ENCODE measurements around the gene ETNK2.

Gene ETNK2

GRCh38 chr1:204194771-204195170, 42.9 kb upstream of the ETNK2 start:
- H3K4me3 ChIP-seq (ENCODE audit: low read depth, low read length), result no peak overlapping the region
- TF ChIP-seq, protein P1, sequence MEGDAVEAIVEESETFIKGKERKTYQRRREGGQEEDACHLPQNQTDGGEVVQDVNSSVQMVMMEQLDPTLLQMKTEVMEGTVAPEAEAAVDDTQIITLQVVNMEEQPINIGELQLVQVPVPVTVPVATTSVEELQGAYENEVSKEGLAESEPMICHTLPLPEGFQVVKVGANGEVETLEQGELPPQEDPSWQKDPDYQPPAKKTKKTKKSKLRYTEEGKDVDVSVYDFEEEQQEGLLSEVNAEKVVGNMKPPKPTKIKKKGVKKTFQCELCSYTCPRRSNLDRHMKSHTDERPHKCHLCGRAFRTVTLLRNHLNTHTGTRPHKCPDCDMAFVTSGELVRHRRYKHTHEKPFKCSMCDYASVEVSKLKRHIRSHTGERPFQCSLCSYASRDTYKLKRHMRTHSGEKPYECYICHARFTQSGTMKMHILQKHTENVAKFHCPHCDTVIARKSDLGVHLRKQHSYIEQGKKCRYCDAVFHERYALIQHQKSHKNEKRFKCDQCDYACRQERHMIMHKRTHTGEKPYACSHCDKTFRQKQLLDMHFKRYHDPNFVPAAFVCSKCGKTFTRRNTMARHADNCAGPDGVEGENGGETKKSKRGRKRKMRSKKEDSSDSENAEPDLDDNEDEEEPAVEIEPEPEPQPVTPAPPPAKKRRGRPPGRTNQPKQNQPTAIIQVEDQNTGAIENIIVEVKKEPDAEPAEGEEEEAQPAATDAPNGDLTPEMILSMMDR (IDR thresholded peaks at IDR 0.05; ENCODE audit: low read depth, low read length), result no peak

DNA sequence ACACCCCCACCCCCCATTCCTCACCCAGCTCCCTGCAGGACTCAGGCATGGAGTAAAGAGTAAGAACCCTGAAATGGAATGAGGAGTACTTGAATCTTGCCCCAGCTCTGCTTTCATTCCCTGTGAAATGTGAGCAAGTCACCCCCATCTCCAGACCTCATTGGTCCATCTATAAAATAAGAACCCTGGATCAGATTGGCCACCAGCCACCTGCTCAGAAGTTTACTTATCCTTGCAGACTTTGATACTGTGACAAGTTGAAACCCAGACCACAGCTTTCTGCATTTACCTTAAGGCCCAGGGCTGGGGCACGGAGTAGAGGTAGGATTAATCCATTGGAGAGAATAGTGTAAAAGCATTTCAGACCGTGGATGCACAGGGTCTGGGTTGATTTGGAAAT, 42.2 kb upstream of the ETNK2 start:
- no peak overlapping the region for H3K4me3 ChIP-seq (ENCODE audit: low read depth, low read length)
- TF ChIP-seq, protein P1 (IDR thresholded peaks at IDR 0.05; ENCODE audit: low read depth, low read length), result no peak

DNA sequence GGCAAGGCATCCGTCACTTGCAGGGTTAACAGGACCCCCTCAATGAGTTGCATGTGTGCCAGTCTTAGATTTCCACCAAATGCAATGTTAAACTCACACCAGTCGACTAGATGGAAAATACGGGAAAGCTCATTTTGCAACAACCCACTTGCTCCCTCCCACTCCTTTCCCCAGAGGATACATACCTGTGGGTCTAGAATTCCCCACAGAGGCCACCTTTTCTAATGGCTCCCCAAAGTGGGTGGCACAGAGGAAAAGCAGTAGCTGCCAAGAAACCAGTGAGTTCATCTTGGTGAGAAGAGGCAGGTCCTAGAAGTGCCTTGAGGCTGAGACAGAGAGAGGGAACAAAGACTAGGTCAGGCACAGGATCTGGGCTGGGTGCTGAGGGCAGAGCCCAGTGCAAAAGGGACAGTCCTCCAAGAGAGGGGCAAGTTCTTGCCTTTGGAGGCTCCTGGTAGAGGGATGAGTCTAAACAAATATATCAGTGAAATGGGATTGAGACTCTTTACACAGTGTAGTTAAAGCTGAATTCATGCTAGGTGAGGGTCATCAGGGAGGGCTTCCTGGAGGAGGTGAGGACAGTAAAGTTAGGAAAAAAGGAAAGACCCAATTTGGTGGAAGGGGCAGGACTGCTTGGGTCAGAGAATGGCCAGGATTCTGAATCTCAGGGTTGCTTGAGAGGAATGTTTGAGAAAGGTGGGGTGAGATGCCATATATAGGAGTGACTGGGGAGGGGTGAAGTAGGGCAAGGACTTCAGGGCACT, 40.9 kb upstream of the ETNK2 start:
- TF ChIP-seq, protein P1 (IDR thresholded peaks at IDR 0.05; ENCODE audit: low read depth, low read length), result no peak
- no peak overlapping the region for H3K4me3 ChIP-seq (ENCODE audit: low read depth, low read length)

DNA sequence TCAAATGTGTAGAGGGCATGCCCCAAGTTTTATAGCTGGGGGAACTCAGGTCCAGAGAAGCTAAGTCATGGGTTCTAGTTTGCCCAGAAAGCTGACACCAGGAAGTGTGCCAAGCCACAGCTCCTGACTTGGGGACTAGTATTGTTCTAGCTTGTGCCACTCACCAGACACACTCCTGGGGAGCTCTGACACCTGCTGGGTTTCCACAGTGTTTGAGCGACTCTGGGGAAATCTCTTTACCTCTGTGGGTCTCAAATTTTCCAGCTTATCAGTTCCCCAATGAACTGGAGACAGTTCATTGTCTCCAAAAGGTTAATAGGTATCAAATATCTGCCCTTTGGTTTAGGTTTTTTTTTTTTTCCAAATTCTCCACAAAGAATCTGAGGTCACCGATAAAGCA, 40.2 kb upstream of the ETNK2 start:
- TF ChIP-seq, protein P1 (IDR thresholded peaks at IDR 0.05; ENCODE audit: low read depth, low read length), result no peak
- no peak overlapping the region for H3K4me3 ChIP-seq (ENCODE audit: low read depth, low read length)

- no peak overlapping the region for H3K4me3 ChIP-seq (ENCODE audit: low read depth, low read length)
- TF ChIP-seq, protein P1 (IDR thresholded peaks at IDR 0.05; ENCODE audit: low read depth, low read length), result no peak
These were observed 39.6 kb upstream of the ETNK2 start for GRCh38 chr1:204191456-204191855.

DNA sequence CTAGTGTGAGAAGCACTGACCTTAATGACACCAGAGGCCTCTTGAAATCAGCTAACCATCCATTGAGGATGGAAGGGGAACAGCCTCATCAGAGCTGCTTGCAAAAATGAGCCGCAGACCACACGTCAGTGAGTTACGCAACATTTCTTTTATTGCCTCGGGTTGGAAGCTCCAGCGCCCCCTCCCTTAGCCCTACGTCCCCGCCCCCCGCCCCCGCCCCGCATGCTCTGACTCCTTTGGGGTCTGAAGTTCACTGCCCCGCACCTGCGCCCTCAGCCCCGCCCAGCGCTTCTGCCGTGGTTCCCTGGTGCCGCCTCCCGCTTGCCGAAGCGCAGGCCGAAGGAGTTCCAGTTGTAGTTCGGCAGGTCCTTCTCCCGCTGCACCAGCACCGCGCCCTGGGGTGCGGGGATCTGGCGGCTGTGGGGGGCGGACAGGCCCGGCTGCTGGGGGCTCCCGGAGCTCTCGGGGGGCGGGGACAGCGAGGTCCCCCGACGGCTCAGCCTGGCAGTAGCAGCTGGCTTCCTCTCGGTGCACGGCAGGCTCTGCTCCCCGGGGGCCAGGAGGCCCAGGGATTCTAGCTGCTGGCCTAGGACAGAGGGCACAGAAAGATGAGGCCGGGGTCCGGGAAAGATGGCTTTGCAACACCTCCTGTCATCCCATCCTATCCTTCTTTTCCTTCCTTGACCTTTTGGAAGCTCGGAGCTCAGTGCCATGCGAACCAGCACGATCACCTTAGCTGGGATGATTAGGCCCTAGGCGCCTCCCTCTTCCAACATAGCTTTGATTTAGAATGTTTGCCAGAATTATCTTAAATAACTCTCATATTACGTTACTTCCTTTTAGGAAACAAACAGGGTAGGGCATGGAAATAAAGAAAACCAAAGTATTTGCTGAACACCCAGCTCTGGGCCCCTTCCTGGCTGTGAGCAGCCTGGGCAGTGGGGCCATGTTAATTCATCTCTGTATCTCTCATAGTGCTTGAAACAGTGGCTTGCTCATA, 38.7 kb upstream of the ETNK2 start:
- H3K4me3 ChIP-seq (ENCODE audit: low read depth, low read length), result no peak overlapping the region
- TF ChIP-seq, protein P1 (IDR thresholded peaks at IDR 0.05; ENCODE audit: low read depth, low read length), result no peak
